GM23248 (cell line): Measurements from ENCODE around the gene SLC15A1.

Experiments used
- EZH2 ChIP-seq: fragments of 200-600 bp; sonication (generic); IDR thresholded peaks from 2 replicates; pipeline ENCODE4 v1.6.1; 2018; ENCODE audit warnings: antibody characterized with exemption, mild to moderate bottlenecking; ENCODE audit not compliant: insufficient read depth, poor library complexity, severe bottlenecking
- EZH2phosphoT487 ChIP-seq: fragments of 200-600 bp; sonication (generic); IDR thresholded peaks from 2 replicates; pipeline ENCODE4 v1.6.1; 2018; ENCODE audit warnings: antibody characterized with exemption, moderate library complexity, mild to moderate bottlenecking, low read depth; ENCODE audit not compliant: insufficient read depth

DNA sequence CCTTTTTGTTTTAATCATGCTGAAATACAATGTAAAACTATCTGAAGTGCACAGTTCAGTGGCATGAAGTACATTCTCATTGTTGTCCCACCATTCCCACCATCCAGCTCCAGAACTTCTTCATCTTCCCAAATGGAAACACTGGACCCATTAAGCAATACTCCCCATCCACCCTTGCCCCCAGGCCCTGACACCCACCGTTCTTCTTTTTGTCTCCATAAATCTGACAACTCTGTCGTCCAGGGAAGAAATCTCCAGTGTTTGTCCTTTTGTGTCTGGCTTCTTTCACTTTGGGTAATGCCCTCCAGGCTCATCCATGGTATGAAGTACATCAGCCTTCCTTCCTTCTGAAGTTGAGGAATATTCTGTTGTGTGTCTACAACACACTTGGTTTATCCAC is 2.6 kb upstream of the SLC15A1 start:
- TF ChIP-seq EZH2phosphoT487 (no peak), EZH2 (no peak)
